Left kidney (tissue), 2 donors: Measurements from ENCODE around the gene NUDT22. TPM values are rescaled to one million over a fixed set of nuclear protein-coding genes. Genes with fewer than 3 reads are reported as not detected.

Experiments
- DNase-seq: peaks from one replicate; pipeline ENCODE4 v3.0.0-alpha.2; 2013
- polyA plus RNA-seq: library from polyadenylated mRNA; unstranded; fragments of 120-200 nt; gene quantifications from one replicate; pipeline ENCODE4 v1.2.1, GENCODE V29; 2013; ENCODE audit not compliant: insufficient read length

NUDT22 gene
- polyA plus RNA-seq, 1 donor = 24.1 TPM

DNA sequence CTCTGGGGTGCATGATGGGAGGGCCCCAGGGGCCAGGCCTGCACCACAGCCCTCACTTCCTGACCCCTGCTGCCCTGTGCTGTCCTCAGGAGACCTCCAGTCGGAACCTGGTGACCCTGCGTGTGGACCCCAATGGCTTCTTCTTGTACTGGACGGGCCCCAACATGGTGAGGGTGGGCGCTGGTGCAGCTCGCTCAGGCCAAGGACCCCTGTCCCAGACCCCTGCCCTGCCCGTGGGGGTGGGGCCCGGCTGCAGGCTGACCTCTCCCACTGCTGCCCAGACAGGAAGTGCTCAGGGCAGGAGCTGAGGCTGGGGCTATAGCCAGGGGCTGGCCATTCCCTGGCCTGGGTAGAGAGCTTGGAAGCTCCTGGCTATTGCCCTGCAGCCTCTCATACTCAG, 28.3 kb downstream of the NUDT22 start:
- no peak for DNase-seq

GRCh38 chr11:64255135-64256128, 29.4 kb downstream of the NUDT22 start:
- DNase-seq = no peak

DNA sequence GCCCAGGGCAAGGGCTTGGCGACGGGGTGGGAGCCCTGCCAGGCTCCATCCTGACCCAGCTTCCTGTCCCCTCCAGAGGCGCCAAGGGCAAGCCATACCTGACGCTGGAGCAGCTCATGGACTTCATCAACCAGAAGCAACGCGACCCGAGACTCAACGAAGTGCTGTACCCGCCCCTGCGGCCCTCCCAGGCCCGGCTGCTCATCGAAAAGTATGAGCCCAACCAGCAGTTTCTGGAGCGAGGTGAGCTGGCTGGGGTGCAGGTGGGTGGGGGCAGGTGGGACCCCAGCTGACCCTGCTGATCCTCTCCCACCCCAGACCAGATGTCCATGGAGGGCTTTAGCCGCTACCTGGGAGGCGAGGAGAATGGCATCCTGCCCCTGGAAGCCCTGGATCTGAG, 30.2 kb downstream of the NUDT22 start:
- no peak for DNase-seq

DNA sequence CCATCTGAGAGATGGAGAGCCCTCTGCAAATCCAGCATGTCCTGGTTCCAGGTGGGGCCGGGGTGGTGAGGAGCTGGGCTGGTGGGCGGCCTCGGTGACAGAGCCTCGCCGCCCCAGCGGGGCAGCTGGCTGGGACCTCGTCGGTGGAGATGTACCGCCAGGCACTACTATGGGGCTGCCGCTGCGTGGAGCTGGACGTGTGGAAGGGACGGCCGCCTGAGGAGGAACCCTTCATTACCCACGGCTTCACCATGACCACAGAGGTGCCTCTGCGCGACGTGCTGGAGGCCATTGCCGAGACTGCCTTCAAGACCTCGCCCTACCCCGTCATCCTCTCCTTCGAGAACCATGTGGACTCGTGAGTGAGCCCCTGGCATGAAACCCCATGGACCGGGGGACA, 32.3 kb downstream of the NUDT22 start:
- DNase-seq = no peak

DNA sequence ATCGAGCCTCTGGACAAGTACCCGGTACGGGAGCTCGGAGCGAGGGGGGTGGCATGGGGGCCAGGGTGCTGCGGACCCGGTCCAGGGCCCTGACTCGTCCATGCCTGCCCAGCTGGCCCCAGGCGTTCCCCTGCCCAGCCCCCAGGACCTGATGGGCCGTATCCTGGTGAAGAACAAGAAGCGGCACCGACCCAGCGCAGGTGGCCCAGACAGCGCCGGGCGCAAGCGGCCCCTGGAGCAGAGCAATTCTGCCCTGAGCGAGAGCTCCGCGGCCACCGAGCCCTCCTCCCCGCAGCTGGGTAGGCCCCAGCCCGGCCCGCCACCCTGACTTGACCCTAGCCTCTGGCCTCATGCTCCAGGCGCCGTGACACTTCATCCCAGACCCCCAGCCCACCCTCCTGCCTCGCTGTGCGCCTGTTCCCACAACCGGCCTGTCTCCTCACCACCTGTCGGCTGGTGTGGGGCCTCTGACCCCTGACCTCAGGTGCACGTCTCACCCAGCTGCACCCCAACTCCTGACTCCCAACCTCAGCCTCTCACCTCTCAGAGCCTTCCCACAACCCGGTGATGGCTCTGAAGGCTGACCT, 33.0 kb downstream of the NUDT22 start:
- DNase-seq = no peak

DNA sequence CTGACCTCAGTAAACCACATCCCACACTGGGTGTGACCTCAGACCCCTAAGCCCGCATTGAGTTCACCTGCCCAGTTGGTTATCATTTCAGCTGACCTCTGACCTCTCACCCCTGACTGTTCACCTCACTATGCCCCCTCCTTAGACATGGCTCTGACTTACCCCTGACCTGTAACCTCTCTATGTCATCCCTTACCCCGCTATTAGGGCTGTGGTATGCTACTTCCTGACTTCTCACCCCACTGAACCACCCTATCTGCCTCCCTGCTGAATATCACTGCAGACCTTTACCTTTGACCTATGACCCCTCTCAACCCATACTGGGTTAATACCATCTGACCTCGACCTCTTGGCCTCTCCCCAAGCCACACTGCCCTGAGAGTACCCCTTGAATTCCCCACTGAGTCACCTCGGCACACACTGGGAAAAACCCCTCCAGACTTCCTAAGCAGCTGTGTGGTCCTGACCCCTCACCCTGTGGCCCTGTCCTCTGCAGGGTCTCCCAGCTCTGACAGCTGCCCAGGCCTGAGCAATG, 33.5 kb downstream of the NUDT22 start:
- DNase-seq = no peak

DNA sequence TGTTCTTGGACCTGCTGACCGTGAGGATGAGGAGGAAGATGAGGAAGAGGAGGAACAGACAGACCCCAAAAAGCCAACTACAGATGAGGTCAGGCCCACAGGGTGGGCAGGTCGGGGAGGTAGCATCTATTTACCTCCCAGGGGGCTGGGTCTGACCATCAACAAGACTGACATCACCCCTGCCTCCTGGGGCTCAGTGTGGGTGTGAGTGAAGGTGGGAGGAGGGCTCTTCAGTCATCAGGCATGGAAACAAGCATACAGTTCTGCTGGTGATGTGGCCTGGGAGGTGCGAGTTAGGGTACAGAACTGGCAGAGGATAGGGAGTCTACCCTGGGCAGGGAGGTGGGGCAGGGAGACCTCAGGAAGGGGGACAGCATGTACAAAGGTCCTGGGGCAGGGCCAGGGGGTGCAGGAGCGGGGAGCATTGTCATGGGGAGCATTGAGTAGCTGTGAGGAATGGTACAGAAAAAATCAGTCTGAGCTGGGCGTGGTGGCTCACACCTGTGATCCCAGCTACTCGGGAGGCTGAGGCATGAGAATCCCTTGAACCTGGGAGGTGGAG, 34.2 kb downstream of the NUDT22 start:
- DNase-seq = no peak

GRCh38 chr11:64261556-64262080, 35.5 kb downstream of the NUDT22 start:
- DNase-seq = no peak

GRCh38 chr11:64262271-64263002, 36.4 kb downstream of the NUDT22 start:
- DNase-seq = no peak

GRCh38 chr11:64263021-64263946, 37.2 kb downstream of the NUDT22 start:
- no peak for DNase-seq

DNA sequence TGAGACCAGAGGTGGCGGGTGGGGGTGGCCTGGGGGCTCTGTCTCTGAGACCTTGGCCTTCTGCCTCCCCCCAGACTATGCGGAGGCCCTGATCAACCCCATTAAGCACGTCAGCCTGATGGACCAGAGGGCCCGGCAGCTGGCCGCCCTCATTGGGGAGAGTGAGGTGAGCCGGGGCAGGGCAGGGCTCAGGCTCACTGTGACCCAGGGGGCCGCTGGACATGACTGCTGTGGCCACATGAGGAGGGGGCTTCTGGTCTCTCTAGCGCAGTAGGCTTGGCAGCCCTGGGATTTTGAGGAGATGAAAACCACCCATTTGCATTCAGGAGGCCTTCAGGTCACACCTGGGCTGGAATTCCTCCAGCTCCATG, 37.9 kb downstream of the NUDT22 start:
- DNase-seq = no peak

DNA sequence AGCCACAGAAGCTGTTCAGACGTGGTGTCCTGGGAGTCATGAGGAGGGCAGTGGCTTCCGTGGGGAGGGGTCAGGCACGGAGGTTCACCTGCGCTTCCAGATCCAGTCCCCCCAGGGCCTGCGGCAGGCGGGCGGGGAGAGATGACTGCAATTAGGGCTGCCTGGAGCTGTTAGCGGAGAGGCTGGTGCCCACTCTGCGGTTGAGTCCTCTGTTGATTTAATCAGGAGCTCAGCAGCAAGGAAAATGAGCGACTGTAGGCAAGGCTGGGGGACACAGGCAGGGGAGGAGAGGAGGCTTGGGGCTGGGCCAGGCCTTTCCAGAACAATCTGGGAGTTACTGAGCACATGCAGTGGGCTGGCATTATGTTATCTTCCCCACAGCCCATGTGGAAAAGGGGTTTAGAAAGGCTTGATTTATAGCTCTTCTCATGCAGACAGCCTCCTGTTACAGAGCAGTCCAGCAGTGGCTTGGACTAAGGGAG, 38.3 kb downstream of the NUDT22 start:
- no peak for DNase-seq

- DNase-seq = no peak
Measured at GRCh38 chr11:64265176-64266160, 39.4 kb downstream of the NUDT22 start.

GRCh38 chr11:64266339-64266738, 40.3 kb downstream of the NUDT22 start:
- no peak for DNase-seq

GRCh38 chr11:64267207-64267945, 41.3 kb downstream of the NUDT22 start:
- DNase-seq = no peak

DNA sequence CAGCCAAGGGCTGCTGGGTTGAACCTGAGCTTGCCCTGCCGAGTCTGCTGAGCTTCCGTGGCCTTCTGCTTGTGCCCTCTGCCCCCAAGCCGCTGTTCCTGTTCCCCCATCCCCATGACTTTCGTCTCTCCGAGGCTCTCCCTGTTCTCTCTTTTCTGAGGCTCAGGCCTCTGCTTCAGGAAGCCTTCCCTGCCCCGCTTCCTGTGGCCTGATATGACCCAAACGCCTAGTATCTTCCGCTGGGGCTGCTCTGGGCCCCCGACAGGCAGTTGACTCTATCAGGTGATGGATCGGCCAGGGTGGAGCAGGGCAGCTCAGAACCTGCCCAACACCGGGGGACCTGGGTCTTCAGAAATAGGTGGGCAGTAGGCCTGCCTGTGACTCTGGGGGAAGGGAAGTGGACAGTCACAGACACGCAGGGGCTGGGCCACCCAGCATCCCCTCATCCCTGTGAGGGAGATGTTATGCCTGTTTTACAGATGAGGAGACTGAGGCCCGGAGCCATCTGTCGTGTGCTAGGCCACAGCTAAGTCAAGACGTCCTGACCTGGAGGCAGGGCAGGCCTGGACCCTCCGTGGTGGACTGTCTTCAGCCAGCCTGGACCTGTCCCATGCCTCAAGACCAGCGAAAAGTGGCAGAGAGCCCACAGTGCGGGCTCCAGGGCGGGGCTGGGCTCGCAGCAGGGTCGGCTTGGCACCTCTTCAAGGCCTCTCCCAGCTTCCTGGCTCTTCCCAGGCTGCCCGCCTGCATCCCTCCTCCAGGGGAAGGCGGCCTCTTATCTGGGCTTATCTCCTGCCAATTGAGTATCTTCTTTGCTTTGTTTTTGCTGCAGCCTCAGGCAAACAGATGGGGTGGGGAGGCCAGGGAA, 42.2 kb downstream of the NUDT22 start:
- DNase-seq = no peak

- no peak for DNase-seq
Measured at GRCh38 chr11:64268893-64269539, 42.9 kb downstream of the NUDT22 start.
